HepG2 (cell line): ENCODE data around the gene ZPR1. TPM values are rescaled to one million over a fixed set of nuclear protein-coding genes. Genes with fewer than 3 reads are reported as not detected.

Source experiments
- MAX ChIP-seq: IDR thresholded peaks from 2 replicates; pipeline ENCODE4 v1.6.1; 2012; ENCODE audit warnings: inconsistent platforms
- PATZ1 ChIP-seq: sonication (generic); formaldehyde crosslinking; IDR thresholded peaks from 2 replicates; pipeline ENCODE4 v1.4.0; 2020; ENCODE audit warnings: missing genetic modification reagents
- ZBTB4 ChIP-seq: sonication (generic); formaldehyde crosslinking; IDR thresholded peaks from 2 replicates; pipeline ENCODE4 v1.4.0; 2020; ENCODE audit warnings: missing genetic modification reagents, mild to moderate bottlenecking, borderline replicate concordance
- ZFP36L1 ChIP-seq: sonication (generic); formaldehyde crosslinking; IDR thresholded peaks from 2 replicates; pipeline ENCODE4 v1.8.0; 2022; ENCODE audit warnings: mild to moderate bottlenecking, missing genetic modification reagents, moderate library complexity
- ZNF598 ChIP-seq: sonication (generic); formaldehyde crosslinking; IDR thresholded peaks from 2 replicates; pipeline ENCODE4 v1.5.1; 2020; ENCODE audit warnings: mild to moderate bottlenecking, missing genetic modification reagents, borderline replicate concordance
- ZNF724P ChIP-seq: sonication (generic); formaldehyde crosslinking; IDR thresholded peaks from 2 replicates; pipeline ENCODE4 v1.8.0; 2022; ENCODE audit warnings: missing genetic modification reagents, borderline replicate concordance
- ZNF775 ChIP-seq: sonication (generic); formaldehyde crosslinking; IDR thresholded peaks from 2 replicates; pipeline ENCODE4 v1.4.0; 2020; ENCODE audit warnings: missing genetic modification reagents, mild to moderate bottlenecking, moderate library complexity, borderline replicate concordance
- ZNF777 ChIP-seq: sonication (generic); formaldehyde crosslinking; IDR thresholded peaks from 2 replicates; pipeline ENCODE4 v1.4.0; 2020; ENCODE audit warnings: missing genetic modification reagents
- polyA plus RNA-seq, 8 experiments: library from polyadenylated mRNA; depleted of rRNA in 3 of 8; stranded (reverse) in 7 of 8; unstranded in 1 of 8; fragments of >200 nt; fragmentation: Illumina TruSeq in 4 of 8; extraction: Trizol in 4 of 8; gene quantifications; 2 replicates each; pipeline versions ENCODE4 v1.2.1 to v1.2.3, GENCODE V29; 2011 to 2016; ENCODE audit warnings: low read depth in 4 of 8, missing spikeins in 1 of 8, mixed read lengths in 1 of 8; ENCODE audit not compliant: insufficient read depth in 1 of 8
- total RNA-seq, 5 experiments: library from RNA; depleted of rRNA; stranded (reverse); fragments of >200 nt; fragmentation: Illumina TruSeq; extraction: Trizol; gene quantifications; 2 replicates each; pipeline ENCODE4 v1.2.3, GENCODE V29; 2016; ENCODE audit warnings: low read depth in 1 of 5
- TF ChIP-seq, protein P1 (sequence below): sonication (generic); formaldehyde crosslinking; IDR thresholded peaks from 2 replicates; pipeline ENCODE4 v1.4.0; 2020; ENCODE audit warnings: missing genetic modification reagents, borderline replicate concordance
- TF ChIP-seq, protein P2 (sequence below): sonication (generic); formaldehyde crosslinking; IDR thresholded peaks from 2 replicates; pipeline ENCODE4 v1.4.0; 2020; ENCODE audit warnings: mild to moderate bottlenecking, low read depth, missing genetic modification reagents
- TF ChIP-seq, protein P3 (sequence below): sonication (generic); formaldehyde crosslinking; IDR thresholded peaks from 2 replicates; pipeline ENCODE4 v1.5.1; 2020; ENCODE audit warnings: mild to moderate bottlenecking, missing genetic modification reagents, borderline replicate concordance

ZPR1 gene
- total and polyA plus RNA-seq, 2 of the 13 experiments (the other 11 are each of a cell fraction or from before 2014, with no cell fraction given): 40.0 to 79.3 TPM

GRCh38 chr11:116787786-116788486, at the start of gene ZPR1 (continued):
- peak; percentile 57; the same call in 1 of the 2 replicates for TF ChIP-seq PATZ1 (CRISPR knock-in tag)
- TF ChIP-seq ZNF724P (CRISPR knock-in tag): peak; percentile 84; the same call in 1 of the 2 replicates
- no peak for TF ChIP-seq ZNF598 (CRISPR knock-in tag)
- TF ChIP-seq, protein P1, sequence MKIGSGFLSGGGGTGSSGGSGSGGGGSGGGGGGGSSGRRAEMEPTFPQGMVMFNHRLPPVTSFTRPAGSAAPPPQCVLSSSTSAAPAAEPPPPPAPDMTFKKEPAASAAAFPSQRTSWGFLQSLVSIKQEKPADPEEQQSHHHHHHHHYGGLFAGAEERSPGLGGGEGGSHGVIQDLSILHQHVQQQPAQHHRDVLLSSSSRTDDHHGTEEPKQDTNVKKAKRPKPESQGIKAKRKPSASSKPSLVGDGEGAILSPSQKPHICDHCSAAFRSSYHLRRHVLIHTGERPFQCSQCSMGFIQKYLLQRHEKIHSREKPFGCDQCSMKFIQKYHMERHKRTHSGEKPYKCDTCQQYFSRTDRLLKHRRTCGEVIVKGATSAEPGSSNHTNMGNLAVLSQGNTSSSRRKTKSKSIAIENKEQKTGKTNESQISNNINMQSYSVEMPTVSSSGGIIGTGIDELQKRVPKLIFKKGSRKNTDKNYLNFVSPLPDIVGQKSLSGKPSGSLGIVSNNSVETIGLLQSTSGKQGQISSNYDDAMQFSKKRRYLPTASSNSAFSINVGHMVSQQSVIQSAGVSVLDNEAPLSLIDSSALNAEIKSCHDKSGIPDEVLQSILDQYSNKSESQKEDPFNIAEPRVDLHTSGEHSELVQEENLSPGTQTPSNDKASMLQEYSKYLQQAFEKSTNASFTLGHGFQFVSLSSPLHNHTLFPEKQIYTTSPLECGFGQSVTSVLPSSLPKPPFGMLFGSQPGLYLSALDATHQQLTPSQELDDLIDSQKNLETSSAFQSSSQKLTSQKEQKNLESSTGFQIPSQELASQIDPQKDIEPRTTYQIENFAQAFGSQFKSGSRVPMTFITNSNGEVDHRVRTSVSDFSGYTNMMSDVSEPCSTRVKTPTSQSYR: no peak
- TF ChIP-seq, protein P2, sequence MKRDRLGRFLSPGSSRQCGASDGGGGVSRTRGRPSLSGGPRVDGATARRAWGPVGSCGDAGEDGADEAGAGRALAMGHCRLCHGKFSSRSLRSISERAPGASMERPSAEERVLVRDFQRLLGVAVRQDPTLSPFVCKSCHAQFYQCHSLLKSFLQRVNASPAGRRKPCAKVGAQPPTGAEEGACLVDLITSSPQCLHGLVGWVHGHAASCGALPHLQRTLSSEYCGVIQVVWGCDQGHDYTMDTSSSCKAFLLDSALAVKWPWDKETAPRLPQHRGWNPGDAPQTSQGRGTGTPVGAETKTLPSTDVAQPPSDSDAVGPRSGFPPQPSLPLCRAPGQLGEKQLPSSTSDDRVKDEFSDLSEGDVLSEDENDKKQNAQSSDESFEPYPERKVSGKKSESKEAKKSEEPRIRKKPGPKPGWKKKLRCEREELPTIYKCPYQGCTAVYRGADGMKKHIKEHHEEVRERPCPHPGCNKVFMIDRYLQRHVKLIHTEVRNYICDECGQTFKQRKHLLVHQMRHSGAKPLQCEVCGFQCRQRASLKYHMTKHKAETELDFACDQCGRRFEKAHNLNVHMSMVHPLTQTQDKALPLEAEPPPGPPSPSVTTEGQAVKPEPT (CRISPR knock-in tag): no peak; the same call in 1 of the 2 replicates
- peak; percentile 80 for TF ChIP-seq MAX
- TF ChIP-seq, protein P3, sequence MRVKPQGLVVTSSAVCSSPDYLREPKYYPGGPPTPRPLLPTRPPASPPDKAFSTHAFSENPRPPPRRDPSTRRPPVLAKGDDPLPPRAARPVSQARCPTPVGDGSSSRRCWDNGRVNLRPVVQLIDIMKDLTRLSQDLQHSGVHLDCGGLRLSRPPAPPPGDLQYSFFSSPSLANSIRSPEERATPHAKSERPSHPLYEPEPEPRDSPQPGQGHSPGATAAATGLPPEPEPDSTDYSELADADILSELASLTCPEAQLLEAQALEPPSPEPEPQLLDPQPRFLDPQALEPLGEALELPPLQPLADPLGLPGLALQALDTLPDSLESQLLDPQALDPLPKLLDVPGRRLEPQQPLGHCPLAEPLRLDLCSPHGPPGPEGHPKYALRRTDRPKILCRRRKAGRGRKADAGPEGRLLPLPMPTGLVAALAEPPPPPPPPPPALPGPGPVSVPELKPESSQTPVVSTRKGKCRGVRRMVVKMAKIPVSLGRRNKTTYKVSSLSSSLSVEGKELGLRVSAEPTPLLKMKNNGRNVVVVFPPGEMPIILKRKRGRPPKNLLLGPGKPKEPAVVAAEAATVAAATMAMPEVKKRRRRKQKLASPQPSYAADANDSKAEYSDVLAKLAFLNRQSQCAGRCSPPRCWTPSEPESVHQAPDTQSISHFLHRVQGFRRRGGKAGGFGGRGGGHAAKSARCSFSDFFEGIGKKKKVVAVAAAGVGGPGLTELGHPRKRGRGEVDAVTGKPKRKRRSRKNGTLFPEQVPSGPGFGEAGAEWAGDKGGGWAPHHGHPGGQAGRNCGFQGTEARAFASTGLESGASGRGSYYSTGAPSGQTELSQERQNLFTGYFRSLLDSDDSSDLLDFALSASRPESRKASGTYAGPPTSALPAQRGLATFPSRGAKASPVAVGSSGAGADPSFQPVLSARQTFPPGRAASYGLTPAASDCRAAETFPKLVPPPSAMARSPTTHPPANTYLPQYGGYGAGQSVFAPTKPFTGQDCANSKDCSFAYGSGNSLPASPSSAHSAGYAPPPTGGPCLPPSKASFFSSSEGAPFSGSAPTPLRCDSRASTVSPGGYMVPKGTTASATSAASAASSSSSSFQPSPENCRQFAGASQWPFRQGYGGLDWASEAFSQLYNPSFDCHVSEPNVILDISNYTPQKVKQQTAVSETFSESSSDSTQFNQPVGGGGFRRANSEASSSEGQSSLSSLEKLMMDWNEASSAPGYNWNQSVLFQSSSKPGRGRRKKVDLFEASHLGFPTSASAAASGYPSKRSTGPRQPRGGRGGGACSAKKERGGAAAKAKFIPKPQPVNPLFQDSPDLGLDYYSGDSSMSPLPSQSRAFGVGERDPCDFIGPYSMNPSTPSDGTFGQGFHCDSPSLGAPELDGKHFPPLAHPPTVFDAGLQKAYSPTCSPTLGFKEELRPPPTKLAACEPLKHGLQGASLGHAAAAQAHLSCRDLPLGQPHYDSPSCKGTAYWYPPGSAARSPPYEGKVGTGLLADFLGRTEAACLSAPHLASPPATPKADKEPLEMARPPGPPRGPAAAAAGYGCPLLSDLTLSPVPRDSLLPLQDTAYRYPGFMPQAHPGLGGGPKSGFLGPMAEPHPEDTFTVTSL (CRISPR knock-in tag): no peak
- TF ChIP-seq ZFP36L1 (CRISPR knock-in tag): no peak
- no peak for TF ChIP-seq ZNF775 (CRISPR knock-in tag)
- TF ChIP-seq ZBTB4 (CRISPR knock-in tag): no peak
- 0 out of 2 replicates have a peak, but pooled peaks have one; percentile 41 for TF ChIP-seq ZNF777
